Embryonic facial prominence (tissue), 1 donor: ENCODE results near the gene ANO3.

ENCODE experiments used
- DNase-seq: peaks from one replicate; pipeline ENCODE4 v3.0.0-alpha.2; 2016; ENCODE audit errors: extremely low spot score

Gene ANO3

DNA sequence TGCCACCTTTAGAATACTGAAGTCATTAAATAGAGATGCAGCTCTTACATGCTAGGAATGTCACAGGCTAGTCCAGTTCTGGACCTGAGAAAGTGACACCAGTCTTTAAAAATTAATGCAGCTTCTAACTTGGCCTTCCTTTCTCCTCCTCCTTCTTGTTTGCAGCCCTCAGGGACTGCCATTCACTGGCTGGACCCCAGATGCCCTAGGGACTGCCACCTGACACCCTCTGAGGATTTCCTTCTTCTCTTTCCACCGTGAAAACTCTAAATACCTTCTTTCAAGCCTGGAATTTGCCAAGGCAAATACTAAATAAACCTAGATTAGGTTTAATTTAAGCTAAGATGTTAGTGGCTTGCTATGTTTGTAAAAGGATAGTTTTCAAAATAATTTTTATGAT is 161.7 kb downstream of the ANO3 start:
- DNase-seq, result no peak

DNA sequence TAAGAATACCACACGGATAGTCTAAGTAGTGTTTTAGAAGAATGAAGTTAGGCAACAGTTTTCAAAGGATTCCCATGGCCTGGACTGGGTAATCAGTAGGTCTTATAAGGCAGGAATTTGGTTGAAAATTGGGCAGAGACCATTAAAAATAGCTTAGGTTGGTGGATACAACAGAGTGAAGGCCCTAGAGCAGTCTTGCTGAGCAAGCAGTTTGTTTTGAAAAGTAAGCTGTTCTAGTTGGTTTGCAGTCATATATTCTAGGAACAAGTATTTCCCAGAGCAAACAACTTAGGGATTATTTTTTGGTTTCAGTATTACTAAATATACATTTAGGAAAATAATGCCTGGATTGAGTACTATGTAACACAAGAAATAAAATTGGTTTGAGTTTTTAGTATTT is 175.3 kb downstream of the ANO3 start:
- no peak for DNase-seq

DNA sequence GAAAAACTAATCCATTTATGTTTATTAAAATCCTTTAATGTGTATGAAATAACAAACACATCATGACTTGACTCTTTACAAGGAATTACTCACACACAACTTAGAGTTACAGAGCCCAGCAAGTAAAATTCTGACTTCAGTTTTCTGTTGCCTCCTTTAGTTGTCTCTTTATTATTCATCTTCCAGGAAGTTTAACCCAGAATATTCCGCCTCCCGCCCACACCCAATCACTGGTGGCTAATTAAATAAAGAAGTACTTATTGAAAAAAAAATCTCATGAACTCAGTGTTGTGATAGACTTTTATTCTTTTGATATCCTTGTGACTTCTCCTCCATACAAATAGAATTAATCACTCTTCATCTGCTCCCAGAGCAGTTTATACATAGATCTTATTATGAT is 178.2 kb downstream of the ANO3 start:
- no peak for DNase-seq

DNA sequence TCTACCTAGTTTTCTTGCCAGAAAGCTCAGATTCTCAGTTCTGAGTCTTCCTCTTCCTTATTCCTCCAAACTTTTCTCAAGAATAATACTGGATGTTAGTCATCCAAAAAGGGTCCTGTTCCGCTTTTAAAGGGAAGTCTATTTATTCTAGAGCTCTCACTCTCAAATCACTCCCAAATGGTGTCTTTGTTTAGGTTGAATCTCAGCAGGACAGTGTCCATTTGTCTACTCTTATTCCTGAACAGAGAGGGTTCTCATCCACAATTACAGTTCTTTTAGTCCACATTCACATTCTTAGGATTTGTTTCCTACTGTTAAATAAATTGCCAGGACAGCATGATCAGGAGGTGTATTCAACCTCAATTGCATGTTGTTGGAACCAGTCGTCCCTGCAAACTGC is 178.8 kb downstream of the ANO3 start:
- no peak for DNase-seq

DNA sequence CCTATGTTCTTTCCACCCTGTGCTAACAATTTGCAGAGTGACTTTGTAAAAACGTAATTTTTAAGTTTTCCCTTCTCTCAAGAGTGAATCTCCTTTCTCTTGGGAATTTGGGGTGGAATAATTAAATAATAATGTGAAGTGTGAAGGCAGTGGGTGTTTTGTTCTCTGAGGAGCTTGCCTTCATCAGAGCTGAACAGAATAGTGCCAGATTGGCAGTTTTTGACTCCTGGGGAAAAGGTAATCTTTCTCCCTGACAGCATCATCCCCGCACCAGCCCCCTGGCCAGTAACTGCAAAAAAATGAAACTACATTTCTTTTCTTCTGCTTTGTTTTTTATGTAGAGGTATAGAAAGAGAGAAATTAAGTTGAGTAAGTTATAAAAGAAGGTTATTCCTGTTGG is 180.3 kb downstream of the ANO3 start:
- DNase-seq, result no peak

DNA sequence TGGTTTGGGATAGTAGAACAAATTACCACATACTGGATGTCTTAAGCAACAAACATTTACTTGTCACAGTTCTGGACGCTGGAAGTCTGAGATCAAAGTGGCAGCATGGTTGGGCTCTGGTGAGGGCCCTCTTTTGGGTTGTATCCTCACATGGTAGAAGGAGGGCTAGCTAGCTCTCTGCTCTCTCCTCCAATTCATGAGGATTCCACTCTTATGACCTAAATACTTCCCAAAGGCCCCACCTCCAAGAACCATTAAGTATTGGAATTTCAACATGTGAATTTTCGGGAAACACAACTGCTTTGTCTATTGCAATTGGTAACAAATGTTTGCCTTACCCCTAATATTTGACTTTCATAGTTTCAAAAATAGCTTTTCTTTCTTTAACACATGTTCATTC is 187.5 kb downstream of the ANO3 start:
- peak; percentile 22 for DNase-seq

DNA sequence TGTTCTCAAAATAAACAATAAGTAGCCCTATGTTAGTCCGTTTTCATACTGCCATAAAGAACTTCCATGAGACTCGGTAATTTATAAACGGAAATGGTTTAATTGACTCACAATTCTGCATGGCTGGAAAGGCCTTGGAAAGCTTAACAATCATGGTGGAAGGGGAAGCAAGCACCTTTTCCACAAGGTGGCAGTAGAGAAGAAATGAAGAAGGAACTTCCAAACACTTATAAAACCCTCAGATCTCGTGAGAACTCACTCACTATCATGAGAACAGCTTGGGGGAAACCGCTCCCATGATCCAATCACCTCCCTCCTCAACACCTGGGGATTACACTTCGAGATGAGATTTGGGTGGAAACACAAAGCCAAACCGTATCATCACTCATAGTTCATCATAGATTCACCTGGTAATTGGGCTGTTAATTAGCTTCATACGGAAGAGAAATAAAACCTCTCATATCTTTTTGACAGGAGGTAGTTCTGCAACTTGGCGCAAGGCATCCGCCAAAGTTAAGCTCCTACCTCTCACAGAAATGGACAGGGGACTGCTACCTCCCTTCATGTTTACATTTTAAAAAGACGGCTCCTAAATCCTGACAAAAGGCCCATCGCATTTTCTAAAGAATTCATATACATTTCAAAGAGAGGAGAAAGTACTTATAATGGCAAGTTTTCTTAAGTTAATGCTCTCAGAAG is 191.1 kb downstream of the ANO3 start:
- no peak for DNase-seq

DNA sequence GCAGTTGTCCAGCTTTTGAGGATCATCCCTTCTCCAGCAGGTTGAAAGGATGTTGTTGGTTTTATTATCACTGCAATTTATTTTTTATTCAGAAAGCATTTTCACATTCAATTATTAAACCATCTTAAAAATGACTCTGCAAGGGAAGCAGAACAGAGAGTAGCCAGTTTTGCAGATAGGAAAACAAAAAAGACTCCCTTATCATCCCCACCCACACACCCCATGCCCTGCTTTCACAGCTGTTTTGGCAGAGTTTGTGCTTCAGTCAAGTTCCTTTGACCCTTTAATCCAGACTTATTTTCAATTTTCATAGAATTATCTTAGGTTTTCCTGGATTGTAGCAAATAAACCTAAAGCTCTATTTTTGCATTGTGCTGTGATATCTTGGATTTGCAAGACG is 195.8 kb downstream of the ANO3 start:
- DNase-seq, result no peak

DNA sequence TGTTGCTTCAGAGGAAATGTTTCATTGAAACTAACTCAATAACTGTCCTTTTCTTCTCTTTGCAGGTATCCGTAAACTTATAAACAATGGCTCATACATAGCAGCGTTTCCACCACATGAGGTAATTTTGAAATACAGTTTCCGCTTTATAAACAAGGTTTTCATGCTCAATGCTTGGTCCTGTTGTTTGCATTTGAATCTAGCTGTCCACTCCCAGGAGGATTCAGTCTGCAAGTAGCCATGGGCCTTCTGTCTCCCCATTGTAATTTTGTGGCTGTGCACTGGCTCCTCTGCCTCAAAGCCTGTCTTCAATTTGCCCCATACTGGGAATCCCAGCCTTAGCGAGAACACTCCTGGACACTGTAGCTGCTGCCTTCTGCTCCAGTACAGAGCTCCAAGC is 205.4 kb downstream of the ANO3 start:
- DNase-seq, result no peak

DNA sequence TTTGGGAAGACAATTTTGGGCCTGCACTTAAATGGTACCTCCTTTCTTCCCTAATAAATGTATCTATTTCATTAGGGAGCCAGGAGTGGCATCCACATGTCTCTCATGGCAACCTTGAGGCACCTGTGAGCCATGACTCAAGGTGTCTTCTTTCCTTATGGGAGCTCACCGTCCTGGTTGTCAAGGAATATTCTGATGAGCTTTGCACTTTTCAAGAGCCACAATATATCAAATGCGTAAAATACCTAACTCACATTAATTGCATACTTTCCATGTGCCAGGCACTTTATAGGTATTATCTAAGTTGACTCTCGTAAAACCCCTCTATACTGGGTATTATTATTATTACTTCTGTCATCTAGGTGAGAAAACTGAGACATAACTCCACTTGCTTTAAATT is 207.6 kb downstream of the ANO3 start:
- DNase-seq, result no peak

DNA sequence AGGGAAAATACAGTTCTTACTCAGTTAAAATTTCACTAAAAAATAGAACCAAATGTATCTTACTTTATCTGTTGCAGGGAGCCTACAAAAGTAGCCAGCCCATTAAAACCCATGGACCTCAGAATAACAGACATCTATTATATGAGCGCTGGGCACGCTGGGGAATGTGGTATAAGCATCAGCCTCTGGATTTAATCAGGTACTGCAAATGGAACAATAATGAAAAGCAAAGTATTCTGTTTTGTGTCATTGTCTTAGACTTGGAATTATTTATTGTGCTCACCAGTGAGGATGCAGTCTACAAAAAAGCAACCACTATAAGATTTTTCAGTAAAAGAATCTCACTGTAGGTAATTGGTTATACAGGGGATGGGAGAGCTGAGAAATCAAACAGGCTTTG is 209.9 kb downstream of the ANO3 start:
- no peak for DNase-seq

DNA sequence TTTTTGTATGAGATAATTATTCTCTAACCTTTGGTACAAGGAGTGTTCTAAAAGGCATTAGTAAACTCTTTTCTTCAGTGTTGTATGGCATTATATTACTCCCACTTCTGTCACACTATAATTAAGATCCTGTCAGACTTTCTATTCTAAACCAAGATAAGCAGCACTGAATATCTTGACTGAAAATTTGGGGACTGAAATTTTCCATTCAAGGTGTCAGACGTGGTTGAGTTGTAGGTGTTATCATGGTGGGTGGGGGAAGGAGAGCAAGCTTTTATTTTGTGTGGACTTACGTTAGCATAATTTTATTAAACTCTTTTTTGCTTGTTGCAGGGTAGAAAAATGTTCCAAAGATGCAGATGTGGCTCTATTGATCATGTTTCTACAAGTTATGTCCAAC is 217.2 kb downstream of the ANO3 start:
- no peak for DNase-seq

DNA sequence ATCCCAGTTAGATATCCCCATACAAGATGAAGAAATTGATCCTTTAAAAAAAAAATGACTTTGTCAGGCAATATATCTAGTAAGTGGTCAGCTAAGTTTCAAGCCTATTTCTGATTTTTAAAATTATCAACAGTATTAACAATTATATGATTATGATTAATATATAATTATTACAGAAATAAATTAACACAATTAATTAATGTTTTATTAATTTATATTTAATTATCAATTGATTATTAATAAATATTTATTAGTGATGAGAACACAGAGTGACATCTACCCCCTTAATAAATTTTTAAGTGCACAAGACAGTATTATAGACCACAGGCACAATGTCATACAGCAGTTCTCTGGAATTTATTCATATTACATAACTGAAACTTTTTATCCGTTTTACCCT is 218.1 kb downstream of the ANO3 start:
- no peak for DNase-seq

DNA sequence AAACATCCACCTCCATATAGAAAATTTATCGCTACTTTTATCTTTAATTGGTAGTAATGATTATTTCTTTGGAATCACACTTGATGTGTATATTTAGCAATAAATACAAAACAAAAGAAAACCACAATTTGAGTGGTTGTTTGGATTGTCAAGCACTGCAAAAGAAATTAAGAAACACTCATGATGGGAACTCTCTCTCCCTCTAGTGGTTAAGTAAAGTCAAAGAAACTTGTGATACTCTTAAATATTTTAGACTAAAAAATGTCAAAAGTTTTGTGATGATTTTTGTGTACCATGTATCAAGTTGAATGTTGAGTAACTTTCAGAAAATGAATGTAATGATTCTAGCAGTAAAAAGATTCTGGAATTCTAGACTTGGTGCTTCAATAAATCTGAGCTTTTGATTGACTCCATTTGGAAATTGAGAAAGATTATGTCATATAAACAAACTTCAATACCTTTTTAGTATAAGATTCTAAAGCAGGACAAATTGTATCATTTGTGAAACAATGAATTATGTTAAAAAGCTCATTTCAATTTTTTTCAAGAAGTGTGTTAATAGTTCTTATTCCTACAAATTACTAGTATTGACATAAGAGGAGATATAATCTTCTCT is 219.4 kb downstream of the ANO3 start:
- DNase-seq, result no peak

DNA sequence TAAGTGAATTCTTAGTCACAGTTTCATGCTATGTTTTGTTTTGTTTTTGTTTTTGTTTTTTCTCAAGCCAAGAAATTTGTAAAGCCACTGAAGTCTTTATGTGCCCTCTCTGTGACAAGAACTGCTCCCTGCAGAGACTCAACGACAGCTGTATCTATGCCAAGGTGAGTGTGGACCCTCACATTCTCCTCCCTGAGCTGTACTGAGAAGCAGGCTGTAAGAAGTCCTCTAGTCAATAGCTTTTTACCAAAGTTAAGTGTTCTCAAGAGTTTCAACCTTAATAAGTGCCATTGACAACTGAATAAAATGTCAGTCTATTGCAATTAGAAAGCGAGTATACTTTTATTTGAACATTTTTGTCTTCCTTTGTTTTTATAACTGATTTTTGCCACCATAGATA is 221.3 kb downstream of the ANO3 start:
- no peak for DNase-seq

DNA sequence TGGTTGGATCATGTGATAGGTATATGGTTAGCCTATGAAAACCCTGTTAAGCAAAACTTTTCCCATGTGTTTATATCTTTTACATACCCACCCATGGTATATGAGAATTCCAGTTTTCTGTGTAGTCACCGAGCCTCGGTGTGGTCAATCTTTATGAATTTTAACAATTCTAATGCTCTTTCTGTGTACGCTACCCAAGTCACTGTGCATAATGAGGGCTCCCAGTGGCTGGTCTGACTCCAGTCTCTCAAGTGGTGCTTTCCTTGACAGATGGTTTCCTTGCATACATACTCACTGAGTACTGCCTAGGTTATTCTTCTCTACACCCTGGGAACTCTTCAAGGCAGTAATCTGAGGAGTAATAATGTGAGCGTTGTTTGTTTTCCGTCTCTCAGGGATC is 222.5 kb downstream of the ANO3 start:
- no peak for DNase-seq

DNA sequence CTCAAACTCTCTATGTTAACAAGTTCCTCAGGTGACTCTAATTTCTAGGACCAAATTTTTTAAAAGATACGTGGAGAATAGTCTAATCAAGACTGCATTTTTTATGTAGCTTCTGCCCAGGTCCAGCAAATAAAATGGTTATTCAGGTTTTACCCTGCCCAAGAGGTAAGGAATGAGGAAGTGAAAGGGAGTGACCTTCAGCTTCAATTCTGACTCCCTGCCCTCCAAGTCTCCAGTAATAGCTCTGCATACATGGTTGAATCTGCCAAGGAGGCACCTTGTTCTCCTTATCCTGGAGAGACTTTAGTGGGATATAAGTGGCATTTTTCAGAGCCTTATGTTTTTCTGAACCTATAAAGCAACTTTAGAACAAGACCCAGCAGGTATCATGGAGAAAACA is 224.7 kb downstream of the ANO3 start:
- DNase-seq, result no peak

DNA sequence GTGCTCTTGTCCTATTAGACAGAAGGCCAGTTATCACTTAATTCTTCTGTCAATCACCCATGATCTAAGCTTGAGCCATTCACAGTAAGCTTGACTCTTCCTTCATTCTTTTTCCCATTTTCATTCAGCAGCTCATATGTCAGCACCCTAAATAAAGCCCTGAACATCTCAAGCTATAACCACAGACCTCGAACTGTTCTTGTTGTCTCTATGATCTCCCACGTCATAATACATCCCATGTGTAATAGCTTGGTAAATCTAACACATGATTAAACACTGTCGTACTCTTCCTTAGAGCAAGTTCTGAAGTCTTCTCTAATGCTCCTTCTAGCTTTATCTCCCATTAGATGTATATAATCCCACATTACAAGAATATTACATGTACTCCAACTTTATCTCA is 225.7 kb downstream of the ANO3 start:
- DNase-seq, result no peak

DNA sequence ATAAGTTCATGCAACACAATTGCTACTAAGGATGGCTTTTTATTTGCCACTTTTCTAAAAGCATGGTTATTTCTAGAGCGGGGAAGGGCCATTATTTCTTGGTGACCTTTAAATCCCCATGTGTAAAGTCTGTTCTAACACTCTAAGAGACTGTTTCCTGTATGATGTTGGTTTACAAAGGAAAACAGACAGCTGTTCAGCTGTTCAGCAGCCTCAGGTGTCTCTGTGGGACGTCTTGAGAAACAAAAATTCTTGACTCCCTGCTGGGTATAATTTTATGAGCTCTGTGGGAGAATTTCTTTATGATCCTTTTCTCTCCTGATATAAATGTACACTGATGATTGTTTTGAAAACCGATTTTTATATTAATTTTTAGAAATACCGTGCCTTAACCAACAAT is 226.3 kb downstream of the ANO3 start:
- no peak for DNase-seq

DNA sequence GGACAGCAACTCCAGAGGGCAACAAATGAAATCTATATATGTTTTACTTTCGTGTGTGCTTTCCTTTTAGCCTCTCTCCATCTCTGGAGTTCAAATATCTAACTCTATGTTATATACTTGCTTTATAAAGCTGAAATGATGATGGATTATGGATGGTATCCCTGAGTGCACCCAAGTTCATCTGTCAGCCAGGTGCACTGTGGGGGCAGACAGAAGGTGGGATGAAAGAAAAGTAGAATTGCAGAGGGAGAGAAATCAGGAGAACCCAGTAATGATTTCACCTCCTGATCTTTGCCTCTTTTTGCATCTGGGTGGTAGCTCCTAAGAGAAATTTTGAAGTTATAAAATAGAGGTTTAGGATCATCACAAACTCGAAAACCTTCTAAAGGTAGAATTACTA is 237.7 kb downstream of the ANO3 start:
- DNase-seq, result no peak

DNA sequence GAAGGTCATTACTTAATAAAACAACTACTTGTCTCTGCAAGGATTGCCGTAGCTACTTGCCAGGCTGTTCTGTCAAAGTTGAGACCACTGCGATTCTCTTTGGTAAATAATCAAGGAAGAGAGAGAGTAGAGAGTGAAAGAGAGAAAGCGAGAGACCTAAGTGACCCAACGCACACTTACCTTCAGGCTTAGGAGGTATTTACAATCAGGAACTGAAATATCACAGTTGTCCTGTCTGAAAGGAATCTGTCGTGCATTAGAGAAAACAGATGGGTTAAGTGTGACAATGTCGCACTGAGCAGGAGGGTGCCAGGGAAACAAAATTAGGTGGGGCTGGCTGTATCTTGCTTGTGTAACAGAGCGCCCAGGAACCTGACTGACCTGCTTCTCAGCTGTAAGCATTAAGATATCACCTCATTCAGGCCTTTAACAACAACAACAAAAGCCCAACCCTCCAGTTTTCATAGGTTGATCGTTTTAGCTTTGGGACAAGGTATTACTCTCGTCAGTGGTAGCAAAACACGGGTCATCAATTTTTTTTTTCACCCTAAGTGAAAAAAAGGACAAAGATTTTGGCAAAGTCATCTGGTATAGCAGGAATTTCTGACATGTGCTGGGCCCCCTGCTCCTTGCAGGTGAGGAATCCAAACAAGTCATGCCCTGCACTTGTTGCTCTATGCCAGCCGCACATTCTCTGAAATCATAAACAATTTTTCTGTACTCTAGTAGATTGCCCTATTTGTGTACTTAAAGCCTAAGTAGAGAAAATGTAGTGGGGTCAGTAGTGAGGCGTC is 240.1 kb downstream of the ANO3 start, which contains the start of gene MUC15:
MUC15 (minus strand) TSS at position 403 of the 794 bp plus-strand sequence. CDS start 5,169 bp downstream, outside the sequence.
- DNase-seq, result no peak

DNA sequence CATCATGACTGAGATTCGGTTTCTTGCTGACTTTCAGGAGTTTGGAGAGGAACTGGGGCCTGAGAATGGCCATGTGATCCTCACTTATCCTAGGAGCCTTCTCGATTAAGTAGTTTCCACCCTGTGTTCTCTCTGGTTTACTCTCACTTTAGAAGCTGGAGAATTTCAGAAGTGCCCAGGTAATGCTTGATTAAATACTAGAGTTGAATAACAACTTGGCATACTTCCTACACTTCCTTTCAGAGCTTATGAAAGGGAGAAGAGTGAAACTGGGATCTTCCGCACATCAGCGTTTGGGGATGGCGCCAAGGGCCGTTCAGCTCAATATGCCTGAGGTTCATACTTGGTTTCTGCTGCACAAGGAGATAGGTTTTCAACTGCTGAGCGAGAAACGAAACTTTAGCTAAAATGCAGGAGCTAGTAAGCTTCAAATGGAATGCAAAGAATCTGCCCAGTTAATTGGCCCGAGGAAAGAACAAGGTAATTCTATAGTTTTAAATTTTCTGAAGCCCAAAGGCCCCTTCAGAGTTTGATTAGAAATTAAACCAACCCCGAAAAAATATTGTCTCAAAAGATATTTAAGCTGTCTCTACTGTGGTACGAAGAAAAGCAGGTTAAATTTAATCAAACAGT is 241.0 kb downstream of the ANO3 start:
- DNase-seq, result no peak

DNA sequence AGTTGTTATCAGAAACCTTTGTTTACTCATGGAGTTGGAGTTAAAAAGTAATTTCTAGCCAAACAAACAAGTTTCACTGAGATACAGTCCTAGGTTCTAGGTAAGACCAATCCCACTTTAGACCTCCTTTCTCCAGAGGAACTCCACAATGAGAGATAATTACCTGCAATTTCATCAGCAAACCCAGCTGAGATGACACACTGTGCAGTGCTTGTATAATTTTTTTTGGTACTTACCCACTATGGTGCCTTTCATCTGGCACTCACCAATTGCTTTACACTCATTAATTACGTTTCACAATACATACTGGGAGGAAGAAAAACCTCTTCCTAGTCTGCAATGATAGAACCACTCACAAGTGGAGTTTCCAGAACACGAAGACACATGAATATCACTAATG is 242.0 kb downstream of the ANO3 start:
- DNase-seq, result no peak
